ENCODE results near the gene CCDC137. TPM values are rescaled to one million over a fixed set of nuclear protein-coding genes. Genes with fewer than 3 reads are reported as not detected.
A peak's percentile ranks its signal among the peaks of the same experiment; 100 is the strongest.

CCDC137 gene
- total and polyA plus RNA-seq, 12 donors: 7.5 to 46.0 (median 15.3) TPM

DNA sequence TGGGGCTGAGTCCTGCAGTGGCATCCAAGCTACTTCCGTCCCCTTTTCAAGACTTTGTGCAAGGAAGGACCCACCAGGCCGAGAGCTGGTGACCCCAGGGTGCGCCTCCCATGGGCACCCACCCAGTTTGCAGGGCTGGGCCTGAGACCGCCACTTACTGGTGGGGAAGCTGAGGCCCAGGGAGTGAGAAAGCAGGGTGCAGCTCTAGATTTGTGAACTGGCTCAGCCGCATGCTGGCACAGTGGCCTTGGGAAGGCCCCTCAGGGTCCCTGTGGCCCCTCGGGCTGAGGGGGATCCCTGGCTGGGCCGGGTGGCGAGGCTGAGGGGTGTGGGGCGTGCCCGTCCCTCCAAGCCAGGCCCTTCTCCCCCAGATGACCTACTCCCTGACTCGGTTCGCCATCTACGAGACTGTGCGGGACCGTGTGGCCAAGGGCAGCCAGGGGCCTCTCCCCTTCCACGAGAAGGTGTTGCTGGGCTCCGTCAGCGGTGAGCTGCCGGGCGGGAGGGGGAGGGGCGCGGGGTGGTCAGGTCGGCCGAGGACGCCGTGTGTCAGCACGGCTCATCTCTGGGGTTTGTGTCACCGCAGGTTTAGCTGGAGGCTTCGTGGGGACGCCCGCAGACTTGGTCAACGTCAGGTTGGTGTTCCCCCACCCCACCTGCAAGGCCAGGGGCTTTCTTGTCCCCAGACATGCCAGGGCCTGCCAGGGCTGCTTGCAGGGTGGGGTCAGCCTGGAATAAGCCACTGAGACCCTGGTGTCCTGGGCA, 48.8 kb downstream of the CCDC137 start:
- peak in 3 of 7 donors; percentile 37 to 50 (median 40) for DNase-seq
- Histone ChIP-seq H3K4me1 (replicated peaks in 1 of 2) (peaks cover 15 to 32% of the 10 kb centered on the region in 2 donors), H3K36me3 (replicated peaks in 1 of 2) (no peaks in the 10 kb centered on the region), H3K27ac (no peak overlapping the region), H3K27me3 (no peaks in the 10 kb centered on the region), H3K4me3 (no peak overlapping the region), H3K9me3 (replicated peaks in 1 of 3) (no peaks in the 10 kb centered on the region)
- intact Hi-C loops (cut with DNase I): no loop called here
- WGBS, 4 donors: 64 to 91% (median 87%) methylated on average over 6 to 32 of the region's 32 CpGs
- TF ChIP-seq POLR2A (IDR thresholded peaks at IDR 0.05): no peak
- TF ChIP-seq, protein P1, sequence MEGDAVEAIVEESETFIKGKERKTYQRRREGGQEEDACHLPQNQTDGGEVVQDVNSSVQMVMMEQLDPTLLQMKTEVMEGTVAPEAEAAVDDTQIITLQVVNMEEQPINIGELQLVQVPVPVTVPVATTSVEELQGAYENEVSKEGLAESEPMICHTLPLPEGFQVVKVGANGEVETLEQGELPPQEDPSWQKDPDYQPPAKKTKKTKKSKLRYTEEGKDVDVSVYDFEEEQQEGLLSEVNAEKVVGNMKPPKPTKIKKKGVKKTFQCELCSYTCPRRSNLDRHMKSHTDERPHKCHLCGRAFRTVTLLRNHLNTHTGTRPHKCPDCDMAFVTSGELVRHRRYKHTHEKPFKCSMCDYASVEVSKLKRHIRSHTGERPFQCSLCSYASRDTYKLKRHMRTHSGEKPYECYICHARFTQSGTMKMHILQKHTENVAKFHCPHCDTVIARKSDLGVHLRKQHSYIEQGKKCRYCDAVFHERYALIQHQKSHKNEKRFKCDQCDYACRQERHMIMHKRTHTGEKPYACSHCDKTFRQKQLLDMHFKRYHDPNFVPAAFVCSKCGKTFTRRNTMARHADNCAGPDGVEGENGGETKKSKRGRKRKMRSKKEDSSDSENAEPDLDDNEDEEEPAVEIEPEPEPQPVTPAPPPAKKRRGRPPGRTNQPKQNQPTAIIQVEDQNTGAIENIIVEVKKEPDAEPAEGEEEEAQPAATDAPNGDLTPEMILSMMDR (IDR thresholded peaks at IDR 0.05): no peak

- no peak for TF ChIP-seq POLR2A (IDR thresholded peaks at IDR 0.05)
- TF ChIP-seq, protein P1 (IDR thresholded peaks at IDR 0.05): no peak
- Histone ChIP-seq H3K27me3 (no peaks in the 10 kb centered on the region), H3K4me3 (no peak overlapping the region), H3K9me3 (replicated peaks in 1 of 3) (no peaks in the 10 kb centered on the region), H3K4me1 (replicated peaks in 1 of 2) (peaks cover 14 to 25% of the 10 kb centered on the region in 2 donors), H3K27ac (no peak overlapping the region), H3K36me3 (replicated peaks in 1 of 2) (no peaks in the 10 kb centered on the region)
- peak in 3 of 7 donors; percentile 37 to 58 (median 48) for DNase-seq
- WGBS, 4 donors: 78 to 97% (median 85%) methylated on average over 10 to 43 of the region's 43 CpGs
- intact Hi-C loops (cut with DNase I): no loop called here
These were observed 49.5 kb downstream of the CCDC137 start for GRCh38 chr17:81715872-81716673.

DNA sequence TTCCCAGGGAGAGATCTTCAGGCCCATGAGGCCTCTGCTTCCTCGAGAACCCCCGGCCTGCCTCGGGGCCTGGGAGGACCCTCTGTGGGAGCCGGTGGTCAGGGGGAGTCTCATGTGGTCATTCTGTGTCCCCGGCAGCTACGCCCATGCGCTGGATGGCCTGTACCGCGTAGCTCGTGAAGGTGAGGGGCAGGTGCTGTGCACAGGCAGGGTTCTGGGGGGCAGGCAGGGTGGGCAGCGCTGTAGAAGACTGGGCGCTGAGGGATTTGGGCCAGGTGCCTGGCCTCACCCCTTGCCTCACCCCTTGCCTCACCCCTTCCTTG, 50.1 kb downstream of the CCDC137 start:
- no peak for TF ChIP-seq POLR2A (IDR thresholded peaks at IDR 0.05)
- TF ChIP-seq, protein P1 (IDR thresholded peaks at IDR 0.05): no peak
- Histone ChIP-seq H3K27ac (no peak overlapping the region), H3K9me3 (replicated peaks in 1 of 3) (no peaks in the 10 kb centered on the region), H3K27me3 (no peaks in the 10 kb centered on the region), H3K4me1 (replicated peaks in 1 of 2) (peaks cover 10 to 20% of the 10 kb centered on the region in 2 donors), H3K4me3 (no peak overlapping the region), H3K36me3 (replicated peaks in 1 of 2) (no peaks in the 10 kb centered on the region)
- peak in 1 of 7 donors; percentile 49 for DNase-seq
- WGBS, 4 donors: 93 to 98% methylated on average over 7 to 12 of the region's 12 CpGs; no CpG with 5 or more reads in 2 of the 4 donors
- intact Hi-C loops (cut with DNase I): no loop called here

DNA sequence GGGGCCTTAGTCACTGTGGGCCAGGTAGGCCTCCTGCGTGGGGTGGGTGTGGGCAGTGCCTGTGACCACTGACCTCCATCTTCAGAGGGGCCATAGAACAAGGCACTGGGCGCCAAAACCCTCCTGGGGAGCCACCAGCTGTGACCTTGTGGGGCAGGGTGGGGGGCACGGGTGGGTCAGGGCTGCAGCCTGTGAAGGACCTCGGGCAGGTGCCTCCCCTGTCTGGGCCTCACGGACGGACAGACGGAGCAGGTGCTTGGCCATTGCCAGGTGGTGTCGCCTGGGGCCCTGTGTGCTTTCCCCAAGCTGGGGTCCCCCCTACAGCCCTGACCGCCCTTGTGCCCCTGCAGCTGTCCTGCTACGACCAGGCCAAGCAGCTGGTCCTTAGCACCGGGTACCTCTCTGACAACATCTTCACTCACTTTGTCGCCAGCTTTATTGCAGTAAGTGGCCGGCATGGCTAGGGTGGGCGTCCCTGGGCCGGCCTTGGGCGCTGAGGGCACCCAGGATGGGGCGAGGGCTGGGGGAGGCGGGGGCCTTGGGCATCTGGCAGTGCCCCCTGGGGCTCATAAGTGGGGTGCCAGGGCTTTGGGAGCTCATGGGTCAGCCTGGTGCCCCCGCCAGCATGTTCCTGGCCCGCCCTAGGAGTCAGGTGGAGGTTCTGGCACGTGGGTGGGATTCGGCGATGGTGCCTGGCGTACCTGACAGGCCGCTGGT, 50.7 kb downstream of the CCDC137 start:
- no peaks in the 10 kb centered on the region for H3K9me3 ChIP-seq (replicated peaks in 1 of 3)
- H3K27me3 ChIP-seq: no peaks in the 10 kb centered on the region
- TF ChIP-seq POLR2A (IDR thresholded peaks at IDR 0.05): no peak
- WGBS, 4 donors: 93 to 95% (median 94%) methylated on average over 3 to 25 of the region's 25 CpGs
- DNase-seq: peak in 1 of 7 donors; percentile 46
- H3K27ac ChIP-seq: no peak overlapping the region
- intact Hi-C loops (cut with DNase I): no loop called here
- H3K4me1 ChIP-seq (replicated peaks in 1 of 2): peaks cover 12 to 22% of the 10 kb centered on the region in 2 donors
- H3K4me3 ChIP-seq: no peak overlapping the region
- no peaks in the 10 kb centered on the region for H3K36me3 ChIP-seq (replicated peaks in 1 of 2)
